Omental fat pad (tissue), 4 donors: ENCODE measurements around the gene ATP5IF1. TPM values are rescaled to one million over a fixed set of nuclear protein-coding genes. Genes with fewer than 3 reads are reported as not detected.

Source experiments
- ATAC-seq: fragments of 150-250 bp; one replicate; pipeline ENCODE4 v1.9.1; 2016; ENCODE audit warnings: mild to moderate bottlenecking, moderate library complexity; ENCODE audit not compliant: low FRiP score
- DNase-seq: peaks from one replicate; pipeline ENCODE4 v3.0.0-alpha.2; 2019; ENCODE audit warnings: low spot score
- CTCF ChIP-seq, 3 donors: fragments of 450-650 bp; IDR thresholded peaks; one replicate each; pipeline ENCODE4 v1.5.1; 2016 to 2017; ENCODE audit warnings: antibody characterized with exemption in 3 of 3, mild to moderate bottlenecking in 3 of 3, moderate library complexity in 2 of 3
- total RNA-seq, 4 donors: library from RNA; depleted of rRNA; stranded (reverse); fragments of >200 nt; gene quantifications; one replicate each; pipeline ENCODE4 v1.1.0, GENCODE V29; 2016

ATP5IF1 gene
- total RNA-seq, 4 donors from 2014 or later: 92.5 to 149 (median 107) TPM

GRCh38 chr1:28279721-28280120, 43.8 kb downstream of the ATP5IF1 start:
- DNase-seq (no peak), ATAC-seq (no peak)
- TF ChIP-seq CTCF (IDR thresholded peaks at IDR 0.05): no peak

- peak; percentile 52 for ATAC-seq
- no peak for TF ChIP-seq CTCF (IDR thresholded peaks at IDR 0.05)
Observed at GRCh38 chr1:28280501-28280900, 44.6 kb downstream of the ATP5IF1 start.

GRCh38 chr1:28280977-28281381, 45.1 kb downstream of the ATP5IF1 start:
- ATAC-seq (peak; percentile 22), DNase-seq (no peak)
- TF ChIP-seq CTCF (IDR thresholded peaks at IDR 0.05): no peak

More at GRCh38 chr1:28280501-28280900, 44.6 kb downstream of the ATP5IF1 start:
- no peak for DNase-seq

- ATAC-seq (no peak), DNase-seq (no peak)
- TF ChIP-seq CTCF (IDR thresholded peaks at IDR 0.05): no peak
Observed at GRCh38 chr1:28281608-28282425, 45.9 kb downstream of the ATP5IF1 start.

- no peak for TF ChIP-seq CTCF (IDR thresholded peaks at IDR 0.05)
- ATAC-seq: no peak
- no peak for DNase-seq
Observed at GRCh38 chr1:28282426-28283407, 46.8 kb downstream of the ATP5IF1 start.

- ATAC-seq (no peak), DNase-seq (no peak)
- TF ChIP-seq CTCF (IDR thresholded peaks at IDR 0.05): no peak
Observed at GRCh38 chr1:28286111-28286510, 50.2 kb downstream of the ATP5IF1 start.

Other genes with a start within 250 kb of the ATP5IF1 start
- gene EYA3, start 147.5 kb upstream of the ATP5IF1 start, total RNA-seq: 10 to 100 TPM in 3 of 4 donors, 1 to 10 TPM in 1; 7.5 to 19.6 (median 14.6) TPM
- 10 to 100 TPM in 3 of 4 donors, 1 to 10 TPM in 1; 8.2 to 28.3 (median 19.0) TPM for gene PTAFR, start 59.4 kb upstream of the ATP5IF1 start, total RNA-seq
- 10 to 100 TPM; 48.3 to 72.2 (median 64.1) TPM for gene DNAJC8, start 3.1 kb upstream of the ATP5IF1 start, total RNA-seq
- 10 to 100 TPM; 13.2 to 20.4 (median 13.8) TPM for gene SESN2, start 23.4 kb downstream of the ATP5IF1 start, total RNA-seq
- gene MED18, start 92.9 kb downstream of the ATP5IF1 start, total RNA-seq: 10 to 100 TPM in 2 of 4 donors, 1 to 10 TPM in 2; 8.2 to 13.7 (median 10.3) TPM
- gene PHACTR4, start 133.6 kb downstream of the ATP5IF1 start, total RNA-seq: 10 to 100 TPM; 13.1 to 22.1 (median 15.8) TPM